HG02884 (cell line): Measurements from ENCODE around the gene TEC.
"Not testable (repeated sequence)": the region's sequence is repeated elsewhere in the genome, so short reads cannot be mapped to it uniquely, and the experiment has no call there.

Experiments
- ATAC-seq: cut with Tn5 transposase; IDR thresholded peaks from one replicate; pipeline ENCODE4 v1.9.1; 2021; ENCODE audit warnings: mild to moderate bottlenecking, moderate library complexity; ENCODE audit not compliant: unreplicated experiment

TEC gene

DNA sequence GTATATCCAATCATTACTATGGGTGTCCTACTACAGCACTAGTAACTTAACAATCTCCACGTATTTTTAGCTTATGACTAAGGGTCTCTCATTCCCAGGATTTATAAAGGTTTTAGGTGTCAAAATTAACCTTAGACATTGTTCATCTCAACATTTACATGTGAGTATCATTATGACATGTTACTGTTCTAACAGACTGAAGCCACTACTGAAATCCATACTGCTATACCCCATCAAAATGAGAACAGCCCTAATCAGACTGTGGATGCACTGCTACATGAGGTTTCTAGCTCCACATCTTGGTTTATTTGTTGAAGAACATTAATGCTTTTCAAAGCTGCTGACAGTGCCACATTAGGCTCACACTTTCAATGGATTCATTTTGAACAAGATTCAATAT, 100.0 kb downstream of the TEC start:
- ATAC-seq = no peak

DNA sequence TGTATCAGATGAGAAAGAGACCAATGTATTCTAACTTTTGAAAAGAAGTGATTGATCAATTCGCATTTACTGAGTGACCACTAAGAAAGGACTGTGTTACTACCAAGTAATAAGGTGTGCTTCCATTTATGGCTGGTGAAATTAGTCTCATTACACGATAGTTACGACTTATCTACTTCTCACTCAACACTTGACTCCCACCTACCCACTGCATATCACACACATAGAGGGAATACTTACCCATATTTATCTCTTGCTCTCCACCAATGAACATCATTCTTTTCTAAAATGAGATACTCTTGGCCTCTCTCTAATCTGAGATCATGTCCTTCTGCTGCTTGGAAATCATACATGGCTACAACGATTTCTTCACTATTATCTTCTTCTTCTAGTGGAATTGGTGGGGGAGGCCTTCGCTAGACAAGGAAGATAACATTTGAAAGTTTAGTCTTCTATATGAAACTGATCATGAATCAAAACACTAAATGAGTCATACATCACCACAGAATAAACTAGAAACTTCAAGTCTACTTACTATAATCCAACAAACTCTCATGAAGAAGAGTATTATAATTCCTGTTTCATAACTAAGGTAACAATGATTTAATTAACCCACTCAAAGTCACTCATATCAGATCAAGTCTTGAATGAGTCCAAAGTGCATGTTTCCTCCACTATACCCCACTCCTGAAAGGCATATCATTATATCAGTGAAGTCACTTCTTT, 101.9 kb downstream of the TEC start:
- ATAC-seq = peak; percentile 56

DNA sequence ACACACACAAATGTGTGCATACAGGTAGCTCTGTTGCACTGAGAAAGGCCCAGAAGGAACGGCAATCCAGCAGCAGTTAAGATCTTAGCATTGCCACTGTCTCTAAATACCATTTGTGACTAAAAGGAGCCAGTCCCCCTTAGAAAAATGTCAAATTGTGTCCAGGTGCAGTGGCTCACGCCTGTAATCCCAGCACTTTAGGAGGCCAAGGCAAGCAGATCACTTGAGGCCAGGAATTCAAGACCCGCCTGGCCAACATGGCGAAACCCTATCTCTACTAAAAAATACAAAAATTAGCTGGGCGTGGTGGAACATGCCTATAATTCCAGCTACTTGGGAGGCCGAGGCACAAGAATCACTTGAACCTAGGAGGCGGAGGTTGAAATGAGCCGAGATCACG, 105.1 kb downstream of the TEC start:
- ATAC-seq = not testable (repeated sequence)

DNA sequence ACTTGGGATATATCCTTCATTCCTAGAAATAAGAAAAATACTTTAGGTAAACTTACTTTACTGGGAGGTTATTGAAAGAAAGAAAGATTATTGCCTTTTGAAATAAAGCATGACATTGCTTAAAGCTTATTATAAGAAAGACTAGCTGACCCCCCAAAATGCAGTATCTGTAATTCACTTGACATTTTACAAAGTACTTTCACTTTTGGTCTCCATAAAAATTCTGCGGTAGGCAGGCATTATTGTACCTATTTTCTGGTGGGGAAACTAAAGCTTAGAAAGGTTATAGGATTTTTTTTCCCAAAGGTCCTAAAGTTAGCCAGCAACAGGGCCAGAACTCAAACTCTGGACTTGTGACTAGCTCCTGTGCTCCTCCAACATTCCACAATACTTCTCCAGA, 105.9 kb downstream of the TEC start:
- ATAC-seq = no peak

DNA sequence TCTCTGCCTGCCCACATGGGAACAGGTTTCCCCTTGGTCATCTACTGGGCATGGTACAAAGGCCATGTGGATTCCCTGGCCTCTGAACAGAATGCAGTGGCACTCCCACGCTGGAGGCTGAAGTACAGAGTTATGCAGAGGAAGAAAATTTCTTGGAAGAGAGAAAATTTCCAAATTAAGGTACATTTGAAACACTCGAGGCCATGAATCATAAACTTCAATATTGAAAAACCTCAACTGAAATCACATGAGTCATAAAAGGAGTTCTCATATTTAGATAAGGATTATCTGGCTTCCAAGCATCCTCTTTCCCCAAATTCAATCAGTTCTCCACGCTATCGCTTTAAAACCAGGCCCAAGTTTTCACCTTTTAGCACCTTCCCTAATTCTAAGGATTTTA, 107.5 kb downstream of the TEC start:
- no peak for ATAC-seq

DNA sequence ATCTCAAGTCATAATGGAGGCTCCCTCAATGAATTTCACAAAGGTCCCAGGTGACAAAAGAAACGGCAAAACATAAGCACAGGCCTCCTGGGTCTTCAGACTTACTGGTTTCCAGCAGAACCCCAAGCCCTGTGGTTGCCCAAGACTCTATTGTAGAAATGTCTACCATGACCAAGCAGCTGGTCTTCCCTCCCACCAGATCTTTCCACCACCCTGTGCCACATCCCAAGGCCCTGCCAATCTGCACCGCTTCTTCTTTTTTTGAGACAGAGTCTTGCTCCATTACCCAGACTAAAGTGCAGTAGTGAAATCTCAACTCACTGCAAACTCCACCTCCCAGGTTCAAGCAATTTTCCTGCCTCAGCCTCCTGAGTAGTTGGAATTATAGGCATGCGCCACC, 112.4 kb downstream of the TEC start:
- no peak for ATAC-seq

DNA sequence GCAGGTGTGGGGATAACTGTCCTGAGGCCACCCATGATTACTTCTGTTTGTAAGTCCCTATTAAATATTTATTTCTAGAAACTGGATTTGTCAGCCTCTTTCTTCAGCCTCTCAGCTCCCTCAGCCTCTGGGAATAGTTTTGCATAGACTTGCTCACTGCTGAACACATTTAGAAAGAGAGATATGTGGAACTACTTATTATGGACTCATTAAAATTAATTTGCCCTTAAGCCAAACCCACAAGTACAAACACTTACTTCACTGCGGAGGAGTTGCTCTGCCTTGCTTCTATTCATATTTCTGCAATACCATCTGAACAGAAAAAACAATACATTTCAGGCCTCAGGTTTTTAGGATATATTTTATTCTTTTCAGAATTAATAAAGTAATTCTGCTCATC, 113.2 kb downstream of the TEC start:
- no peak for ATAC-seq

DNA sequence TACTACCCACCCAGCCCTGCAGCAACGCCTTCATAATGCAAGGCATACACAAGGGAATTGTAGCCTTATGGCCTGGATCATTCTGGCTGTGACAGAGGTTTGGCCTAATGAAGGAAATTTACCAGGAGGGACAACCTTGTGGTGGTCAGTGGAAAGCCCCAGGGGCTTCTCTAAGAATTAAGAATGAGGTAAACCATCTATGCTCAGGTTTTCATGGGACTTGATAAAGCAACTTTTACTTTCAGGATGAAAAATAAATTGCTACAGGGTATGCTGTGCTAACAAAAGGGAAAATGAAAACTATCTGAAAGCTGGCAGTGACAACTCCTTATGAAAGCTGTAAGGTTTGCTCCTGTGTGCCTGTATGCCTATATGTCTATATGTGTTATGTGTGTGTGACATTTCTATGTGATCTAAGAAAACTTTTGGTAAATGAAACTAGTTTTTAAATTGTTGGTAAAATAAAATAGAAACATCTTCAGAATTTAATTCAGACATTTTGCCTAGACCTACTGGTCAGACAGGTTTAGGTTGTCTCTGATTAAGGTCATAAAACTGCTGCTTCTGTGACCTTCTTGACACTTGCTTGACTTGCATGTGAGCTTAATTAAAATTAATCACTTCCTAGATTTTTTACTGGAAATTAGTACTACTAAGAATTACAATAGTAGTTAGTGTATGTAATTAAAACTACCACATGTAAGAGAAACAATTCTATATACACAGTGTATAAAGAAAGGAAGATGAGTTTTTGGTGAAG, 115.7 kb downstream of the TEC start:
- peak; percentile 66 for ATAC-seq

DNA sequence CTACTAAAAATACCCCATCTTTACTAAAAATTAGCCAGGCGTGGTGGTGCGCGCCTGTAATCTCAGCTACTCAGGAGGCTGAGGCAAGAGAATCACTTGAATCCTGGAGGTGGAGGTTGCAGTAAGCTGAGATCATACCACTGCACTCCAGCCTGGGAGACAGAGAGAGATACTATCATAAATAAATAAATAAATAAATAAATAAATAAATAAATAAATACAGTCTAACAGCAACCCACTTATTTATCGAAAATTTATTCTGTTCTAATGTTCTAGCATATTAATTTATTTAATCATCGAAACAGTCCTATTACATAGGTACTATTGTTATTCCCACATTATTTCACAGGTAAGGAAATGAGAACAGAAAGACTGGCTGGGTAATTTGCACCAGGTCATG, 117.4 kb downstream of the TEC start:
- ATAC-seq = no peak

DNA sequence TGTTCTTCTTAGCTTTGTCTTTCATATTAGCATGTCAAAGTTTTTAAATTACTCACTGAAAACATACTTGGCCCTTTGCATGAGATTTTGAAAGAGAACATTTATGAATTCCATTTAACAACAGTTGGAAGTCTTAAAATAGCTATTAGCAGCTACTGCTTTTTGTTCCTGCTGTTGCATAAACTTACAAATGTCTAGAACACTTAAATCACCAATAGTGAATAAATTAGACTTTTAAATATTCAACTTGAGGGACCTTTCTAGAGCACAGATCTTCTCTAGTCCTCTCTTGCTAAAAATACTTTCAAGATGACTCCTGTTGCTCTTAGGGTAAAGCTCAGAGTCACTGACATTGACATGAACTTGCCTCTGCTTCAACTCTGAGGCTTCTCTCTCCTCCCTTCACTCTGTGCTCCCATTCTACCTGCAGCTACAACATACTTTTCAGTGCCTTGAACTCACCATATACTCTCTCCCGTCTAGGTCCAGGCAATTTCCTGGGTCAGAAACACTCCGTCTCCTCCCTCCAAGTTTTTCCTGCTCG, 119.7 kb downstream of the TEC start:
- ATAC-seq = no peak

DNA sequence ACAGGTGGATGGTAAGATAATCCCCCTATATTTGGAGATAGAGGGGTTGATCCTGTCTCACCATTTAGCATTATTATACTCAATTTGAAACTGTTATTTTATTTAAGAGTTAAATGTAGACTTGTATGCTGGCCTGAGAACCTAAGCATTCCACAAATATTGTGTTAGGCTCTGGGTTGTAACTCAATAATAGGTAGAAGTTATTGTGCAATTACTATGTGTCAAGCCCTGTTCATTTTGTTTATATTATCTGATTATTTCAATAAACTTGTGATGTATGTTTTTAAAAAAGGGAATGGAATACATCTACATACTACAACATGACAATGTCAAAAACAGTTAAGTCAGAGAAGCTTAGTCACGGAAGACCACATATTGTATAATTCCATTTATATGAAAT, 122.0 kb downstream of the TEC start:
- ATAC-seq = no peak

DNA sequence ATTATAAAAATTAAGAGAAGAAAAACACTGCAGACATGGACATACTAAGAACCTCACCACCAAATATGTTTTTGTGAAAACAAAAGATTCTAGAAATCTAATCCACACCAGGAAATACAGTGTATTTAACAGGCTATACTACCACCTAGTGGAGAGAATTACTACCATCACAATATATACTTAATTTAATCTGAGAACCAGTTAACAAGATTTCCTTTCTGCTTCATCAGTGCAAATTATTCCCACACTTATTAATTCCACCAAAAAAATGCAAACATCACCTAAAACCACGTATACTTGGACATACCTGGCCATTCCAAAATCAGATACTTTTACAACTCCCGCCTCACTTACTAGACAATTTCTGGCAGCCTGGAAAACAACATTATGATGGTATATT, 128.6 kb downstream of the TEC start:
- ATAC-seq = no peak

DNA sequence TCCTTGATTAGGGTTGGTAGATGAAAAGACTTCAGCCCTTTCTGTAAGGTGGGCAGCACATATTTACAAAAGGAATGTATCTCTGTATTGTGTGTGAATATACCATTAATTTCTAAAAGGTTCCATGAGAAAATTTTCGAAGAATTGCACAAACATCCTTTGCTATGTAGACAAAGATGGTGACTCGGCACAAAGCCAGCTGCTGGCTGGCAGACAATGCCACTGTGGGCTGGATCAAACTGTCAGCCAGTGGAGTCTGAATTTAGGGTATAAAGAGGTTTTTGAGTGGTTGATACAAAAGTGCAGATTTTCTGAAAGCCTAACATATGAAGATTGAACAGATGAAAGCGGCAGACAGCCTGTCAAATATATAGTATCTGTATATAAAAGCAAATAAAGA, 129.9 kb downstream of the TEC start:
- ATAC-seq = no peak

DNA sequence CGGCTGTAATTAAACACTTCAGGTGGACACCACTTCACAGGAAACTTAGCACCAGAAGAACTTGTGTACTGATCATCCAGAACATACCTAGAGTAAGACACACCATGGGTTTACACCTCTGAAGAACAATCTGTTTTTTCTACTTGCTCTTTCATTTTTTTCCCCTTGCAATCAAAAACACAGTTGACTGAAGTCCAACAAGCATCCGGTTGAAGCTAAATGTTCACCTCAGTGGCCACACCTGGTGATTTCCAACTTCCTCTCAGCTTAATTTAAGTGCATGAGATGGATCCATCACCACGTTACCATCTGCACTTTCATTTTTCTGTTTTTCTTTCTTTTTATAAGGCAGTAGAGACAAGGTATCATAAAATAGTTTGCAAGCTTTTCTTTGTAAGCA, 130.7 kb downstream of the TEC start:
- peak; percentile 81 for ATAC-seq

DNA sequence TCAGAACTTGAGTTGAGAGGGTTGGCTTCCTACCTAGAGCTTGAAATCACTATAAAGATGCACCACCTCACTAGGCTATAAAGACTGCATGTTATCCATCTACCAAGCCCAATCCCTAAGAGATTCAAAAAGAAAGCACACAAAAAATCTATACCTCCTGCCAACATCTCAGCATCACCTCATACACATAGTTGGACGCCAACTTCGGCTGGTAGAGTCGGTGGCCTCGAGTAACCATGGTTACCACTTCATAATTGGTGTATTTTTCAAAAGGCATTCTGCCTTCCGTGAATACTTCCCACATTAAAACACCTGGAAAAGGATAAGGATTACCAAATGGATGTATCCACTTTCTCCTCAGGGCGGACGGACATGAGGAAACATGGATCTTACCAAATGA, 131.1 kb downstream of the TEC start:
- no peak for ATAC-seq

DNA sequence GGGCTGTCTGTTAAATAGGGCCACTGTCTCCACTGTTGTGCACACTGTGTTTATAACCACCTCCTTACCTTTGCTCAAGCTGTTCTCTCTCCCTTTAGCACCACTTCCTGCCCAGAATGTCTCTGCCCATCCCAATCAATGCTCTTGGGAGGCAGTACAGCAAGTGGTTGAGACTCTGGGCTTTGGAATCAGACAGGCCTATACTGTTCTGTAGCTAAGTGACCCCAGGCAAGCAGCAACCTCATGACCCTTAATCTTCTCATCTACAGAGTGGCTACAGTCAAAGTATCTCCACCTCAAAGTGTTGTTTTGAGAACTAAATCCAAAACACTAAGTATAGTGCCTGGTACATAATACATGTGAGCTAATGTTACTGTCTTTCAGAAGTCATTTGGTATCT, 131.8 kb downstream of the TEC start:
- ATAC-seq = no peak

DNA sequence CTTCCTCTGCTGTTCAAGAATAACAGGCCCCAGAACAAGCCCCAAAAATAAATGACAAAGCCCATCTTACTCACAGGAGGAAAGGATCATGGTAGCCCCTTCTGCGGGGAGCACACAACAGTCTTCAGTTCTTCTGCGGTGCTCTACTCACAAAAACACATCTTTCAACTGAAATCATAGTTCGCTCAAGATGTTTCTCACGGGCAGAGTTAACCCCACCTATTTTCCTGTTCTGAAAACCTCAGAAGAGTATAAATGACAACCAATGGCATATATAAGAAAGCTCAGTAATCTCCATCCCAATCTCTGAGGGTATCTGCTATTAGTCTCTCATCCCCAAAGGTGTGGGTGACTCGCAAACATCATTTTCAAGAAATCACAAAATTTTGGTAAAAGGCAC, 135.6 kb downstream of the TEC start, which contains the start of gene TXK:
Gene TXK, minus strand, starts transcription at position 170 of the 400 bp plus-strand sequence. Its CDS starts 80 bp downstream, at position 90.
- no peak for ATAC-seq

DNA sequence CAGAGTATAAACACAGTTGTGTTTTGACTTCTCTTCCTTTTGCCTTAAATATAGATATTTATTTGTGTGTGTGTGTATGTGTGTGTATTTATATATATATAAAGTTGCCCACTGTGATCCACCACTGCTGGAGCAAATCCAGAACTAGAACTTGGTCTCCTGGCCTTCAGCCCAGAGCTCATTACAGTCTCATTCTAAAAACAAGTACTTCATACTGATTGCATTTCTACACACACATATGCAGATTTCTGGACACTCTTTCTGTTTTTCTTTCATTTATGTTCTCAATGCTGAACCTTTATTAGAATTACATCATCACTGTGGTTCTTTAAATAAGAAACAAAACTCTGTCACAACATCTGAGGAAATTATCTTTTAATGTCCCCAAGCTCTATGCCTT, 136.0 kb downstream of the TEC start:
- no peak for ATAC-seq

DNA sequence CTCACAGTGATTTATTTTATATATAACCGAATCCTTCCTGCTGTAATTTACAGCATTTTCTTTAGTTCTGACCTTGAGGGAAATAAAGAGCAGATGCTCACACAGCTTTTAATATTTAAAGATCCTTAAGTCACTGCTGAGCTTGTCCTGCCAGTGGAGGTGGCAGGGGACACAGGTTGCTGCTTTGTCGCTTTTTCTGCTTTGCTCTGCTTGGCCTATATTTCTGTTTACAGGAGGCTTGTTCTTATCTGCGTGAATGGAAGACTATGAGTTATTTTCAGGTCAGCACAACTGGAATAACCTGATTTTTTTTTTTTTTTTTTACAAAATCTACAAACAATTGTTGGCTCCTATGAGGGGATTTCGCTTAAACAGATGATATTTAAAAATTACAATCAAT, 137.9 kb downstream of the TEC start:
- no peak for ATAC-seq

DNA sequence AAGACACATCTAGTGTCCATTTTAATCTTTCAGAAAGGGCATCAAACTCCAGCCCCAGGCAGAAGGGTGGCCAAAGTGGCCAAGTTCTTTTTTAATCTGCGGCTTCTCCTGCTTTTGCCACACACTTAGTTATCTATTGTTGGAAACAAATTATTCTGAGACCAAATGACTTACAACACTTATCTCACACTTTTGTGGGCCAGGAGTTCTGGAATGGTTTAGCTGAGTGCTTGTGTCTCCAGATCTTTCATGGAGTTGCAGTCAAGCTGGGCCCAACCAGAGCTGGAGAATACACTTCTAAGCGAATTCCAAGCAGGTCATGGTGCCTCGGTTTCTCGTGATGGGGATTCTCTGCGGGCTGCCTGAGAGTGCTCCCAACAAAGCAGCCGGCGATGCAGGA, 139.5 kb downstream of the TEC start:
- no peak for ATAC-seq

DNA sequence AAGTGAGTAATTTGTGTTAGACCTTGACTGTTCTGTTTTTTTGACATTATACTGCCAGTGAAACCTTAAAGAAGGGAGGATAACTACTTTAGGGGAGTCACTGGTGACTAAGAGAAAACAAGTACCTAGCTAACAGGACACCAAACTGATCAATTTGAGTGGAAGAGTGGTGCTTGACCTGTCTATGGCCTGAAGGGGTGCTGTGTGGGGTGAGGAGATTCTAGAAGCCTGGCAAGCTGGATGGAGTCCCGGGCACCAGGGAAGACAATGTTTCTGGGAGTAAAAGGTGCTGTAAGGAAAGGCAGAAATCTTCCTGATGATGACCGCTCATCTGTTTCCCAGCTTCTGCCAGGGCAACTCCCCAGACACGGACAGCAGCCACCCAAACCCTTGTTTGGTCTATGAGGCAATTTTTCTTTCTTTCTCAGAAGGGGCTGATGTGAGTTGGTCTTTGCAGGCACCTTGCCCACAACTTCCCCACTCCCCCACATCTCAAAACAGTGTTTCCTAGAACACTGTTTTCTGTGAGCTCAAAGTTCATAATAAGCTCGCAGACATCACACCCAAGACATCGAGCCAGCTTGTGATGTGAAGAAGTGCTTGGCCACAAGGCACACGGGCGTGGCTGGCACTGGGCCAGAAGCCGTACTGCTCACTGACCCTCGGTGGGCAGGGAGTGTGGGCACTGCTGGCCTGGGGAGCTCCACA, 140.2 kb downstream of the TEC start:
- no peak for ATAC-seq
